ENCODE results near the gene PRRG2. TPM values are rescaled to one million over a fixed set of nuclear protein-coding genes. Genes with fewer than 3 reads are reported as not detected.
A peak's percentile ranks its signal among the peaks of the same experiment; 100 is the strongest.

PRRG2 gene
- total RNA-seq, 1 experiment from 2014 or later = 3.3 TPM

- peak overlapping the region; percentile 47 to 77 for H3K4me3 Mint-ChIP-seq
- Histone ChIP-seq H3K4me2 (ENCODE audit: insufficient read depth, insufficient read length, low read length) (peak overlapping the region; percentile 64), H3K27ac (ENCODE audit: insufficient read length, low read depth, low read length) (no peak overlapping the region), H2AFZ (ENCODE audit: low read length) (no peak overlapping the region), H4K20me1 (ENCODE audit: control insufficient read depth, insufficient read depth, insufficient read length) (no peaks in the 10 kb centered on the region), H3K27me3 (ENCODE audit: insufficient read depth, low read length) (no peaks in the 10 kb centered on the region), H3K14ac (ENCODE audit: insufficient read depth, low read length) (peak overlapping the region; percentile 90; the same call in 1 of the 2 replicates), H3K18ac (ENCODE audit: insufficient read length, low read depth, low read length) (peak overlapping the region; percentile 85), H2BK5ac (ENCODE audit: insufficient read length, low read length) (no peak overlapping the region), H2BK12ac (ENCODE audit: insufficient read length, low read depth, low read length) (no peak overlapping the region), H3K4ac (ENCODE audit: low read depth, low read length) (no peak overlapping the region), H3T11ph (ENCODE audit: low read length) (no peak overlapping the region), H3K79me1 (ENCODE audit: insufficient read depth, low read depth, low read length, poor library complexity, severe bottlenecking) (no peaks in the 10 kb centered on the region), H3K9me3 (ENCODE audit: control insufficient read depth, low read depth, low read length) (no peaks in the 10 kb centered on the region), H2AK5ac (ENCODE audit: insufficient read length, low read length) (no peak overlapping the region), H4K8ac (replicated peaks; ENCODE audit: insufficient read length, low read depth, low read length) (no peak overlapping the region), H4K91ac (ENCODE audit: insufficient read length, low read depth, low read length) (no peak overlapping the region), H3K56ac (ENCODE audit: insufficient read length, low read depth, low read length) (no peak overlapping the region), H3K4me1 (ENCODE audit: insufficient read depth, low read length) (no peaks in the 10 kb centered on the region; the same call in 1 of the 2 replicates), H4K5ac (ENCODE audit: insufficient read length, low read depth, low read length) (no peak overlapping the region), H2BK15ac (ENCODE audit: low read depth, low read length) (no peak overlapping the region), H3K9ac (ENCODE audit: extremely low read depth, insufficient read length, low read length) (no peak overlapping the region), H3K23me2 (ENCODE audit: insufficient read length, low read depth, low read length, poor library complexity, severe bottlenecking) (peaks cover 9% of the 10 kb centered on the region), H2BK20ac (ENCODE audit: low read depth, low read length, poor library complexity, severe bottlenecking) (no peak overlapping the region), H3K23ac (ENCODE audit: insufficient read length, low read depth, low read length) (no peak overlapping the region), H2BK120ac (ENCODE audit: low read depth, low read length, poor library complexity, severe bottlenecking) (no peak overlapping the region), H3K79me2 (ENCODE audit: insufficient read depth, low read length) (no peaks in the 10 kb centered on the region)
- H3K9me3 Mint-ChIP-seq = no peaks in the 10 kb centered on the region
- WGBS (ENCODE audit: extremely low coverage, insufficient read length, low lambda C conversion rate) = no CpG with 5 or more reads among the region's 53 CpGs
- TF ChIP-seq, protein P1, sequence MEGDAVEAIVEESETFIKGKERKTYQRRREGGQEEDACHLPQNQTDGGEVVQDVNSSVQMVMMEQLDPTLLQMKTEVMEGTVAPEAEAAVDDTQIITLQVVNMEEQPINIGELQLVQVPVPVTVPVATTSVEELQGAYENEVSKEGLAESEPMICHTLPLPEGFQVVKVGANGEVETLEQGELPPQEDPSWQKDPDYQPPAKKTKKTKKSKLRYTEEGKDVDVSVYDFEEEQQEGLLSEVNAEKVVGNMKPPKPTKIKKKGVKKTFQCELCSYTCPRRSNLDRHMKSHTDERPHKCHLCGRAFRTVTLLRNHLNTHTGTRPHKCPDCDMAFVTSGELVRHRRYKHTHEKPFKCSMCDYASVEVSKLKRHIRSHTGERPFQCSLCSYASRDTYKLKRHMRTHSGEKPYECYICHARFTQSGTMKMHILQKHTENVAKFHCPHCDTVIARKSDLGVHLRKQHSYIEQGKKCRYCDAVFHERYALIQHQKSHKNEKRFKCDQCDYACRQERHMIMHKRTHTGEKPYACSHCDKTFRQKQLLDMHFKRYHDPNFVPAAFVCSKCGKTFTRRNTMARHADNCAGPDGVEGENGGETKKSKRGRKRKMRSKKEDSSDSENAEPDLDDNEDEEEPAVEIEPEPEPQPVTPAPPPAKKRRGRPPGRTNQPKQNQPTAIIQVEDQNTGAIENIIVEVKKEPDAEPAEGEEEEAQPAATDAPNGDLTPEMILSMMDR (conservative IDR thresholded peaks at IDR 0.05) = no peak
- H3K4me1 Mint-ChIP-seq = peaks cover 6 to 23% of the 10 kb centered on the region in 2 experiments
- peak overlapping the region in 2 of 3 experiments; percentile 79 to 87; a peak in 3 of 7 replicates for H3K27ac Mint-ChIP-seq
- DNase-seq = peak; percentile 94
- H3K27me3 Mint-ChIP-seq (ENCODE audit: low read depth) = no peaks in the 10 kb centered on the region
- peaks cover 32 to 41% (median 40%) of the 10 kb centered on the region in 3 experiments for H3K36me3 Mint-ChIP-seq (ENCODE audit: insufficient read depth in 1 of 3, low read depth in 3 of 3)
These were observed 25.3 kb upstream of the PRRG2 start for GRCh38 chr19:49555600-49556411.

All from H9 (cell line).